COLO668 (cell line): ENCODE data around the gene DNHD1.
A peak's percentile ranks its signal among the peaks of the same experiment; 100 is the strongest.

Source experiments
- DNase-seq: peaks from one replicate; lab custom pipeline; 2025; ENCODE audit not compliant: unreplicated experiment; lab: John Stamatoyannopoulos, UW

Gene DNHD1, protein sequence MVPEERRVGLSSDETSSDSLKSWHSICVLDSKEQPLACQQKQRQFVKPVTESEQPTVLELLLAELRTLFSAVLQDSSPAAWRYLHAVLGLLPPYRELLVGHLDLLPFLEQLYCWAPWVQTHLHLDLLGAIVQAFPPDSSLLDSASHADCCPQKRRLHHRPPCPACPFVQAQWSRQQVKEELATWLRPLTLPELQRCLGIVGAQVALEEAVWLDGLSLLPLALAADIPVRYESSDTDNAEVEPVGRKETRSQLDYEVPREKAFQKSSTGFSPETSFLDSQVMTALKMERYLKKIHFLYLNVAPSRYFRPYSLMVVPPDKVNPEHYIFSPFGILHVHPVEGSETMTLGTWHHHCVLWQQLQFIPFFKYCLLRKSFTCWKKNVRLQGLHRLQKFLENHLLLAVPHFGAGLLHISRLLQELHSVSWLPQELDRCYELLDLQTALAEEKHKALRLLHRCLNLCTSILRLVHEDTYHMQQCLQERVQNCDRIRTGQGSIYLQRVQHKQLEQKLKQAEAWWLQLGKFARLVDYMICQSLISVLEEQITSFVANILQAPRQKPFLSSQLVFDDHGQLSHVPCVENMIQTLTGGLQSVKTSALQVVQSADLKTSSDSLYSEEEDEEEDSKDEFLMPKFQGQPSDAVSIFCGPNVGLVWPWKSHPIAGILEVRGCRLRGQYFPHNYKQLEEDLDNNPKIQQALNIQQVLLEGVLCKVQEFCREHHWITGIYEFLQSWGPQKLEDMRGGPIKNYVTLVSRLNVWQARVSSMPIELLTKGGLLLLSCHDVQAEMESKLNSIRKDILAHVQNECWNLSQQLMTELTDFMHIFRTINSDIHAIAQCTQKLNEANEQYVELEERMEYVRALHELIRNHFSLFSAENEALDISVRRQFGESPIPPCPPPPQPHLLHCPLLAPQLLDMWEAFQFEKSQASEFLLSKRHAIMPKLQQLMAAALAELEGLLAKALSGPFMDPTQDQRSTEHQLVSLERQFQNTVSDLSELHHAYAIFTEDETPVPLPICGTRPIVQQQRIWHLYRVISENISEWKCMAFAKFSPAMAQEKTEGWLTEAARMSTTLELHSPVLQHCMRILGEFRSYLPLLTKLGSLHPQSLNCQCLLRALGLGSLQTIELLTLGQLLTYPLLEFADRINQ (N-terminal part only)

GRCh38 chr11:6497069-6497839 is at the start of gene DNHD1:
DNHD1 (plus strand) TSS chr11:6497280; CDS start chr11:6498216, 936 bp downstream.
- DNase-seq = no peak

- no peak for DNase-seq
Measured at GRCh38 chr11:6448574-6448973, 48.5 kb upstream of the DNHD1 start.

DNA sequence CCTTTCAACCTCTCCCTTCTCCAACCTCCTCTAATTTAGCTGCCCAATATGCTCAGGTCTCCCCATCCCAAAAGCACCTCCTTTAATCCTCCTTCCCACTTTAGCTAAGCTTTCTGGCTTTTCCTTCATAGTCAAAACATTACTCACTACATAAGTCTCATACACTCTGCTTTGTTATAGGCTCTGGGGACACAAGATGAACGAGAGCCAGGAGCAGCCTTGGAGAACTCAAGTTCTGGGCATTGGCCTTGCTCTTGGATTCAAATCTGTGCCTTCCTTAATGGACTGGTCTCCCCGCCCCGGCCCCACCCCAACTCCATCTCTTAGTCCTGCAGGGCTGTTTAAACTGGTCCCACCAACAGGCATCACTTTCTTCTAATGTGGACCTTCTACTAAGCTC is 44.9 kb upstream of the DNHD1 start:
- DNase-seq = no peak

DNA sequence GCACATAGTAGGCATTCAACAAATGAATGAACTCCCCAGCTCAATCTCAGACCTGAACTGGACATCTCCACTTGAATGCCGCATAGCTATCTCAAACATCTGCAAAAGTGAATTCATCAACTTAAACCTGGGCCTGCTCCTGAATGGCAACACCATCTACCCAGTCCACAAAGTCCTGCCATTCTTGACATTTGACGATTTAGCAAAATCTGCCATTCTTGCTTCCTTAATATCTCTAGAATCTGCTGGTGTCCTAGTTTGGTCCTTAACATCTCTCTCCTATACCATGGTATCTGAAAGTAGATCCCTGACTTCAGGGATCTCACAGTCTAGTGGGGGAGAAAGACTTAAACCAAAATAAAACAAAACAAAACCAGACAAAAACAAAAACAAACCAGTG is 43.9 kb upstream of the DNHD1 start:
- DNase-seq = no peak

DNA sequence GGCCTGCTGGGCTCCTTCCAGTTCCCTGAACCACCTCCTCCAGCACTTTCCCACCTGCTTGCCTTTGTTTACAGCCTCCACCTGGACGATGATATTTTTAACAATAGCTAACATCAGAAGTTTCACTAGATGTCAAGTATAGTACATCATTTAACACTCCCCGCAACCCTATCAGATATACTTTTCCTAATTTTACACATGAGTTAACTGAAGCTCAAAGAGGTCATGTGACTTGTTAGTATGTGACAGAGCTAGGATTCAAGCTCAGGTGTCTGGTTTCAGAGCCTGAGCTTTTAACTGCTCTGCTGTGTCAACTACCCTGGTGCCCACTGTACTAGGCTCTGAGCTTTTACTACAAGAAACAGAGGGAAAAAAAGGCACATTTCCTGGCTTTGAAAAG is 42.0 kb upstream of the DNHD1 start:
- DNase-seq = peak; percentile 13

DNA sequence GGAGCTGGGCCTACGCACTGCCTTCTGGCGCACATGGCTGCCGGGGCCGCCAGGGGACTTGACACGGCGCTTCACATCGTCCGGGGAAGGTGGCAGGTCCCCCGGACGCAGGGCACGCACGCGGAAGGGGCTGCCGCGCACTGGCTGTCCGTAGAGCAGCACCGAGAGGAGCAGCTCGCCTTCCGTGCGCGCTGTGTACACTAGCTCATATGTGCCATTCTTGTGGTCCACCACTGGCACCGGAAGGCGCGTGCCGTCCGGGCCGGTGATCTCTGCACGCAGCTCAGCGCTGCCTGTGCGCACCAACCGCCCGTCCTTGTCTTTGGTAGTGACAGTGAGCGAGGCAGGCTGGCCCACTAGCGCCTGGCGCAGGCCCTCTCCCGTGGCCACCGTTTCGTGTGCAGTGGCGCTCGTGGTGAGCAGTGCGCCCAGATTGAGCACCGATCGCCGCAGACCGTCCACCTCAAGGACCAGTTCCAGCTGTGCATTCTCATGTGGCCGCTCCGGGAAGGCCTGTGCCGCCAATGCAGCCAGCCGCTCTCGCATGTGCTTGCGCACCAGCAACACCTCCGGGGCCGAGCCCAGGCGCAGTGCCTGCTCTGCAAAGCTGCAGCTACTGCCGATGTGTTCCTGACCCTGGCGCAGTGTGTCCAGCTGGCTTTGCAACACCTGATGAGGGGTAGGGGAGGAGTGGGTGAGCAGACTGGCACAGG is 40.6 kb upstream of the DNHD1 start:
- DNase-seq = no peak

GRCh38 chr11:6457581-6458320 is 39.3 kb upstream of the DNHD1 start:
- DNase-seq = no peak

DNA sequence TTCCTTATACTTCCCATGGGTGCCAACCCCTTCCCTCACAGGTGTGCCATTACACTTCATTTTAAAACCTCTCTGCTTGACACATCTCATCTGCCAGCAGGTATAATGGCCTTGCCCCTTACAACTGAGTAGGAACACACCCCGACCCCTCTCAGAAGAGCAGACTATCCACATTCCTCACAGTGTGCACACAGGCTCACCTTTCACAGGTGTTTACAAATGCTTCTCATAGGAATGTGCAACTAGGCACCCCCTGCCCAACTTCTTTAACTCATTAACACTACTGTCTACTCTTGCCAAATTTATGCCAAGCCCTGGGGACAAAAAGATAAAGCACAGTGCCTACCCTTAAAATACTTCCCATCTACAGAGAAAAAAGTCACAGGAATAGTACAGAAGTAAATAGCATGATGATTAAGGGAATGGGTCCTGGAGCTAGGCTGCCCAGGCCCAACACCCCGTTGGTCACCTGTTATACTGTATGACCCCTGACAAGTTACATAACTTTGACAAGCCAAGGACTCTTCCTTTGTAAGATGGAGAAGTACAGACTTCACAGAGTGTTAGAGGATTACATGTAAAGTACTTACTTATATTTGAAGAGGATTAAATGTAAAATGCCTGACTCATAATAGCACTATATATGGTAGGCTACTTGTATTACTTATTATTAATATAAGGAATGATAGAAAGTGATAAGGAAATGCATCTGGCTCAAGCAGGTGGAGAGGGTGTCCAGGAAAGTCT is 38.6 kb upstream of the DNHD1 start:
- no peak for DNase-seq

GRCh38 chr11:6459099-6459450 is 38.0 kb upstream of the DNHD1 start:
- no peak for DNase-seq

DNA sequence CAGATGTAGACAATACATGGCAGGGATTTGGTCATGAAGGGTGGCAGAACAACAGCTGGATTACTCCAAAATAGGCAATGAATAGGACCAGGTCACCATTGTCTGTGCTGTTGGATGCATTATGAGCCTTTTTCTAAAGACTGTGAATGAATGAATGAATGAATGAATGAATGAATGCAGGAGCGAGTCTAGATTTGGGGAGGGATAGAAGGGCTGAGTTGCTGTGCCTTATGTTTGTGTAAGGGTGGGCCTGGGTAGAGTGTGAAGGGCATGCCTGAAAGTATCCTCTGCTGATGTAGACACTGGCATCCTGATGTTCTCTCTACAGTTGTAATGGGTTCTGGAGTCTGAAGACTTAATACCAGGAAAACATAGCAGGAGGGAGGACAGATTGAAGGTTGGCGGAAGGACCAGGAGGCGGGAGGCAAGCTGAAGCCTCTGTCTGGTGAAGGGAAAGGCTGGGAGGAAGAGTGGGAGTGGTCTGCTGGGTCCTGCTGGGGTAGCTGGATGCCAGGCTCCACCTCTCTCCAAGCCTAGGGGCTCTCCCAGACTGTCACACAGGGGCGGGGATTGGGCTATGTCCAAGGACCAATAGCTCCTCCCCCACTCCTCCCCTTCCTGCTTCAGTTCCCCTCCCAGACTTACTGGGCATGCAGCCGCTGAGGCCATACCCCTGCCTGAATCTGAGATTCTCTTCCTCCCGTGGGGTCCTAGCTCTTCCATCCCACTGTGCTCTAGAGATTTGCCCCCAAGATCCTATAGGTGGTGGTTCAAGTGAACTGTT is 28.2 kb upstream of the DNHD1 start:
- peak; percentile 19 for DNase-seq

GRCh38 chr11:6469599-6469998 is 27.5 kb upstream of the DNHD1 start:
- DNase-seq = no peak

DNA sequence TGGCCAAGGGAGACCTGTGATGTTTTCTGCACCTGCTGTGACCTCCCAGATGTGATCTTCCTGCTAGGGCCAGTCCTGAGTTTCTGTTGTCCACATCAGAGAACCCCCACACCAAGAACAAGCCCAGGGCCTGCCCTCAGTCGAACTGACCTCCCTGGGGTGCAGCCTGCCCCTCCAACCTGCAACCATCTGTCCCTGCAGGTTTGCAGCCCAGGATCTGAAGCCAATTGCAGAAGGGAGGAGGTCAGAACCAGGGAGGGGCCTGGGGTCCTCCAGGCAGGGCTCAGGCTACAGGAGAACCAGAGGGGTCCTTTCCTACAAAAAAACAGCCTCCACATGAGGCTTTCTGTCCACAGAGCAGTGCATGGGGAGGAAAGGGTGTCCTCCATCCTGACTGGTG is 24.1 kb upstream of the DNHD1 start:
- DNase-seq = no peak

DNA sequence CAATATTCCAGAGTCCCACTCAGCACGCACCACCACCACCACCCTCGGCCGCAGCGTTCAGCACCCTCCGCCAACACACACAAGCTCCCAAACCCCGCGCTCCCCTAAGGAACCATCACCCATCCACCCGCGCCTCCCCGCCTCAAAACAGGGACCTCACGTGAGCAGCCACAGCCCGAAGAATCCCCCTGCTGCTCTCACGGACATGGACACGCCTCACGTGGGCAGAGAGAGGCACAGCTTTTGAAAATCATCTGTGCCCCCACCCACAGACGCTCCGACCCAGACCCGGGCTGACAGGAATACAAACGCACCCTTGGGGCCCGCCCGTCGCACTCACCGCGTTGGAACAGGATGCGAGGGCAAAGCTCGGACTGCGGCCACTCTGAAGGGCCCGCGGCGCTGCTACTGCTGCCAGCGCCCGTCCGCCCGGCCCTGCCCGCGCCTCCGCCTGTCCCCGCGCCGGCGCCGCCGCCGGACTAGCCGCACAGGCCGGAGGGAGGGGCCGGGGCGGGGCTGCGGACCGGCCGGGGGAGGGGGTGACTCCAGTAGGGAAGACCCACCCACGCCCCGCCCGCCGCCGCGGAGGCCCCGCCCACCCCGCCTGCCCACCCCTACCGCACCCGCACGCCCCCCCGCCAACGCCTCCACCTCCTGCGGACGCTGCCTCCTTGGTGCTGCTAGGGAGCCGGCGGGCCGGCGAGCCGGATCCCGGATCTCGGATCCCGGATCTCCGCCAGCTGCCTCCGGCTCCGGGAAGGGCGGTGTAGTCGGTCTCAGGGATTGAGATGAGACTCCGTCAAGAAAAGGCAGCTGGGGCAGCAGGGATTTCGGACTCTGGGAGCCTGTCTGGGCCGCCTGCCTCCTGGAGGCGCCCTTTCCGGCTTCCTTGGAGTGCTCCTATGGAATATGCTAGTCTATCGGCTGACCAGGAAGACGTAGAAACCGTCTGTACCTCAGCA is 23.3 kb upstream of the DNHD1 start, which contains the start of gene TRIM3:
Gene TRIM3 (minus strand): TSS at position 491 of the 962 bp plus-strand sequence. CDS start 8,246 bp downstream, outside the sequence.
- DNase-seq = peak; percentile 89

- DNase-seq = no peak
Measured at GRCh38 chr11:6474413-6474792, 22.7 kb upstream of the DNHD1 start.

DNA sequence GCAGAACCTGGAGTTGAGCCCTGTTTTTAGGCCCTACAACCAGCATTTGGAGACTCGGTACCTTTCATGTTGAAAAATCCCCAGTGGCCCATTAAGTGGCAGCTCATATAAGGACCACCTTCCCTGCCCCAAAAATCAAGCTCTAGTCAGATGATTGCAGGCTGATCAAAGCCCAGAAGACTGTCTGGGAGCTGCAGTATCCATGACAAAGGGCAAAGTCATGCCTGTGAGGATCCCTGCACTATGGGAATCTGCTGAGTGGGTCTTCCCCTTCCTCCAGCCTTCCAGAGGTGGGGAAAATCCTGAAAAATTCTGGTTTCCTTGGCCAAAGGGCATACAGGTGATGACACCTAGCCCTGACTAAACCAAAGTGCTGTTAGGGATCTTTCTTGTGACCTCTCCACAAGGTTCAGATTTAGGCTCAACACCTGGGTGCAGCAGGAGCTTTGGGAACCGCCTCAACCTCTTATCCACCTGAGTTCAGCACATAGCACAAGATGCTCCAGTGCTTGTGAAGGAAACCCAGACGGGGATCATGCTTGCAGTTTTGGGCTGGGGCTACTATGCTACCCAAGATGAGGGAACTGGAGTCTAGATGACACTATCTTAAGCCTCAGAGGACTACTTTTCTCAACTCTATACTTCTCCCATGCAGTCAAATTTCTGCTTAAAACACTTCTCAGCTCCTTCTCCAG is 22.1 kb upstream of the DNHD1 start:
- no peak for DNase-seq

- DNase-seq = peak; percentile 77
Measured at GRCh38 chr11:6475936-6476335, 21.1 kb upstream of the DNHD1 start.
